OCI-LY1 (cell line): Measurements from ENCODE around the gene TBC1D2B.
"Not testable (repeated sequence)": the region's sequence is repeated elsewhere in the genome, so short reads cannot be mapped to it uniquely, and the experiment has no call there.

Experiments
- H2AFZ ChIP-seq: fragments of 200-600 bp; sonication (generic), shearing (Covaris generic); 2 replicates; pipeline ENCODE4 v1.6.0; 2014; ENCODE audit warnings: antibody characterized with exemption, mild to moderate bottlenecking, low read length
- H3F3A ChIP-seq: fragments of 200-600 bp; sonication (generic), shearing (Covaris generic); 2 replicates; pipeline ENCODE4 v1.6.0; 2014; ENCODE audit warnings: mild to moderate bottlenecking, antibody characterized with exemption, low read length, moderate library complexity; ENCODE audit not compliant: insufficient read depth
- H3K27ac ChIP-seq: fragments of 200-600 bp; sonication (generic); 2 replicates; pipeline ENCODE4 v1.5.1; 2014; ENCODE audit warnings: low read length, mixed run types, mild to moderate bottlenecking, low read depth; ENCODE audit not compliant: poor library complexity, severe bottlenecking
- H3K27me3 ChIP-seq: fragments of 200-600 bp; sonication (generic); 2 replicates; pipeline ENCODE4 v1.6.0; 2014; ENCODE audit warnings: antibody characterized with exemption, mild to moderate bottlenecking, low read length, moderate library complexity; ENCODE audit not compliant: insufficient read depth
- H3K36me3 ChIP-seq: fragments of 200-600 bp; sonication (generic); 2 replicates; pipeline ENCODE4 v1.6.1; 2014; ENCODE audit warnings: mild to moderate bottlenecking, antibody characterized with exemption, low read length, moderate library complexity, mixed read lengths; ENCODE audit not compliant: insufficient read depth
- H3K4me1 ChIP-seq: fragments of 200-600 bp; sonication (generic); 2 replicates; pipeline ENCODE4 v1.5.1; 2014; ENCODE audit warnings: mild to moderate bottlenecking, low read length, moderate library complexity; ENCODE audit not compliant: insufficient read depth, severe bottlenecking
- H3K4me2 ChIP-seq: fragments of 200-600 bp; sonication (generic), shearing (Covaris generic); 2 replicates; pipeline ENCODE4 v1.6.1; 2014; ENCODE audit warnings: low read length
- H3K4me3 ChIP-seq: fragments of 200-600 bp; sonication (generic); 2 replicates; pipeline ENCODE4 v1.5.1; 2014; ENCODE audit warnings: low read length, low read depth, mild to moderate bottlenecking, mixed read lengths; ENCODE audit not compliant: poor library complexity, severe bottlenecking
- H3K79me2 ChIP-seq: fragments of 200-600 bp; shearing (Covaris generic); 2 replicates; pipeline ENCODE4 v1.6.1; 2016; ENCODE audit warnings: mixed run types, low read length, mixed read lengths; ENCODE audit not compliant: insufficient read depth
- H3K9ac ChIP-seq: fragments of 200-600 bp; sonication (generic), shearing (Covaris generic); 2 replicates; pipeline ENCODE4 v1.6.1; 2014; ENCODE audit warnings: mild to moderate bottlenecking, low read length, mixed read lengths
- H3K9me2 ChIP-seq: fragments of 200-600 bp; sonication (generic), shearing (Covaris generic); 2 replicates; pipeline ENCODE4 v1.6.1; 2014; ENCODE audit warnings: low read depth, mild to moderate bottlenecking, low read length, mixed read lengths
- H3K9me3 ChIP-seq: fragments of 200-600 bp; shearing (Covaris generic); 2 replicates; pipeline ENCODE4 v1.6.1; 2014; ENCODE audit warnings: low read length, mixed read lengths
- H4K20me1 ChIP-seq: fragments of 200-600 bp; sonication (generic), shearing (Covaris generic); 2 replicates; pipeline ENCODE4 v1.6.0; 2016; ENCODE audit warnings: mild to moderate bottlenecking, low read length; ENCODE audit not compliant: insufficient read depth
- TF ChIP-seq, protein P1 (sequence below): fragments of 200-600 bp; sonication (generic), shearing (Covaris generic); IDR thresholded peaks from 2 replicates; pipeline ENCODE4 v1.5.1; 2017; ENCODE audit warnings: mild to moderate bottlenecking, antibody characterized with exemption, low read length, moderate library complexity, mixed read lengths

TBC1D2B gene

DNA sequence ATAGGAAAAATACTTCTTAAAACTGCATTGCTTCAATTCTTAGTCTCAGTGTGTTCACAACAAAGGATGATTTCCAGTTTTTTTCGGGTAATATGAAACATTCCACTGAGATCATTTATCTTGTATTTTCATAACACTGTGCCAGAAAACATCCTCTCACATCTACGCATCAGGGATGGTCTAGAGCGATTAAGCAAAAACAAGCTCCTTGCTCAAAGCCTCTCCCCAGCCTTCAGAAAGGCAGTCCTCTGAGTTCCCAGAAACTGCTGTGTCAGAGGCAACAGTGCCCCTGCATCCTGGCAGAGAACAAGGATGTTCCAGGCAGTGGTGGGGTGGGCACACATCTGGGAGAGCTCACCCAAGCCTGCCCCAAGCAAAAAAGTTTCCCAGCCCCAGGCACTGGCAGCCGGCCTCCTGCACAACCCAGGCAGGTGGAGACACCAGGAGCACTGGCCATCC lies 80.8 kb downstream of the TBC1D2B start:
- H3K36me3 ChIP-seq = peaks cover 35% of the 10 kb centered on the region
- not testable (repeated sequence) for H3K9me2 ChIP-seq, H3K79me2 ChIP-seq, H2AFZ ChIP-seq, H3K9me3 ChIP-seq, H4K20me1 ChIP-seq, H3K27ac ChIP-seq, H3F3A ChIP-seq, H3K27me3 ChIP-seq, H3K4me2 ChIP-seq, H3K9ac ChIP-seq, H3K4me3 ChIP-seq
- H3K4me1 ChIP-seq = peaks cover 19% of the 10 kb centered on the region

DNA sequence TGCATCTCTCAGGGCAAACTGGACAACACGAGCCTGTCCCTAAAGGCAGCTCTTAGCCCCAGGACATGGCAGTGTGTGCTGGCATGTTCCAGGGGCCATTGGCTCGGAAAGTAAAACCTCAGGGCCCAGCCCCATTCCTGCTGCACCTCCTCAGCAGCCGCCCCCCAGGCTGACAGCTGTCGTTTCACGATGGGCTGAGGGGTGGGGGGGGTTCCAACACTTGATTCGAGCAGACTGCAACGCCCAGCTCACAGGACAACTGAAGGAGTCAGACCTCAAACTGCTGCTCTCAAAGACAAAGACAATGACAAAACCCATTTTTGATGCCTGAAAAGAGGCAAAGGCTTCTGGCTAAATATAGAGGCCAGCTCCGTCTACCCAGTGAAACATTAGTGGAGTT lies 81.3 kb downstream of the TBC1D2B start:
- H3K9me2 ChIP-seq, H3K9me3 ChIP-seq, H3K4me2 ChIP-seq, H2AFZ ChIP-seq, H3K79me2 ChIP-seq, H3F3A ChIP-seq, H3K27ac ChIP-seq, H3K27me3 ChIP-seq, H3K9ac ChIP-seq, H3K4me3 ChIP-seq, H4K20me1 ChIP-seq: not testable (repeated sequence)
- Histone ChIP-seq H3K36me3 (peaks cover 30% of the 10 kb centered on the region), H3K4me1 (peaks cover 19% of the 10 kb centered on the region)

DNA sequence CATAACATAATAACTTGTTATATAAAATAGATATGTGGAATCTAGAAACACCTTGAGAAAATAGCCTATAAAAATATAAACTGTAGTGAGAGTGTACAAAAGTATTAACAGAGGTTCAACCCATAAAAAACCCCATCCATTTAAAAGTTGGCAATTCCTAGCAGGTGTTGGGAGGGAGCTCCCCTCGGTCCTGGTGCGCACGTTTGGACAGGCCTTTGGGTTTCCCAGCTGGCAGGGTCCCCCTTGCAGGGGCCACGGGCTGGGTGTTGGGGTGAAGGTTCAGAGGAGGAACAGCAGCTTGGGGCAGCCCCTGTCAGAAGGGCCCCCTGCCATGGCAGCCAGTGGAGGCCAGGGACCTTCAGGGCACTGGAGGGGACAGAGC lies 82.0 kb downstream of the TBC1D2B start:
- not testable (repeated sequence) for H3F3A ChIP-seq, H3K9ac ChIP-seq, H3K4me2 ChIP-seq, H3K27me3 ChIP-seq, H3K4me3 ChIP-seq, H3K9me3 ChIP-seq, H3K9me2 ChIP-seq, H4K20me1 ChIP-seq, H2AFZ ChIP-seq, H3K79me2 ChIP-seq
- Histone ChIP-seq H3K4me1 (peaks cover 22% of the 10 kb centered on the region), H3K36me3 (peaks cover 23% of the 10 kb centered on the region), H3K27ac (peak overlapping the region; percentile 83)

DNA sequence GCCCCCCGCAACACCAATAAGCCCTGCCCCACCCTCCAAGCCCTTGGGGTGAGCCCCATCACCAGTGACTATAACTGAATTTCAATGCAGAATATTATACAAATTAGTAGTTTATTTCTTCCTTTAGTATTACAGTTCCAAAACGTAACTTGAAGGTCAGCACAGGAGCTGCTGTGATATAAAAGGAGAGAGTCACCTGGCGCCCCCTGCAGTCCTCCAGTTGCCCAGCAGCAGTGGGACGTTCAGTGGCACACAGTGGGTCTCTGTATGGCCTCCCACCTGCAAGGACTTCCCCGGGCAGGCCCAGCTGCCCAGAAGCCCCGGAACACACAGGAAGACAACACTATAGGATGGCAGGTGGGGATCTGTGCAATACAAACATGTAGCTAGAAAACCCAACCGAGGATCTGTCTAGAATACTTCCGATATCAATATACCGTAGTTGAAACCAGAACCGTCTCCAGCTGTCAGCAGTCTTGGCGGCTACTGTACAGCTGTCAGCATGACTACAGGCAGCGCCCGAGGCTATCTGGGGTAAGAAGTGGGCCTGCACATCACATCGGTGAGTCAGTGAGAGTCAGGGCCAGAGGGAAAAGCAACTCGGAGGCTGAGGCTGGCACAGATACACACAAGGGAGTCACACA lies 82.5 kb downstream of the TBC1D2B start:
- H3K4me1 ChIP-seq = peaks cover 23% of the 10 kb centered on the region
- not testable (repeated sequence) for H3K9me3 ChIP-seq, H3K9ac ChIP-seq, H3K9me2 ChIP-seq, H3K27me3 ChIP-seq, H3K4me2 ChIP-seq, H3K79me2 ChIP-seq, H4K20me1 ChIP-seq, H3F3A ChIP-seq, H2AFZ ChIP-seq, H3K4me3 ChIP-seq
- TF ChIP-seq, protein P1, sequence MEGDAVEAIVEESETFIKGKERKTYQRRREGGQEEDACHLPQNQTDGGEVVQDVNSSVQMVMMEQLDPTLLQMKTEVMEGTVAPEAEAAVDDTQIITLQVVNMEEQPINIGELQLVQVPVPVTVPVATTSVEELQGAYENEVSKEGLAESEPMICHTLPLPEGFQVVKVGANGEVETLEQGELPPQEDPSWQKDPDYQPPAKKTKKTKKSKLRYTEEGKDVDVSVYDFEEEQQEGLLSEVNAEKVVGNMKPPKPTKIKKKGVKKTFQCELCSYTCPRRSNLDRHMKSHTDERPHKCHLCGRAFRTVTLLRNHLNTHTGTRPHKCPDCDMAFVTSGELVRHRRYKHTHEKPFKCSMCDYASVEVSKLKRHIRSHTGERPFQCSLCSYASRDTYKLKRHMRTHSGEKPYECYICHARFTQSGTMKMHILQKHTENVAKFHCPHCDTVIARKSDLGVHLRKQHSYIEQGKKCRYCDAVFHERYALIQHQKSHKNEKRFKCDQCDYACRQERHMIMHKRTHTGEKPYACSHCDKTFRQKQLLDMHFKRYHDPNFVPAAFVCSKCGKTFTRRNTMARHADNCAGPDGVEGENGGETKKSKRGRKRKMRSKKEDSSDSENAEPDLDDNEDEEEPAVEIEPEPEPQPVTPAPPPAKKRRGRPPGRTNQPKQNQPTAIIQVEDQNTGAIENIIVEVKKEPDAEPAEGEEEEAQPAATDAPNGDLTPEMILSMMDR = peak; percentile 47
- H3K27ac ChIP-seq = peak overlapping the region; percentile 83
- H3K36me3 ChIP-seq = peaks cover 20% of the 10 kb centered on the region

DNA sequence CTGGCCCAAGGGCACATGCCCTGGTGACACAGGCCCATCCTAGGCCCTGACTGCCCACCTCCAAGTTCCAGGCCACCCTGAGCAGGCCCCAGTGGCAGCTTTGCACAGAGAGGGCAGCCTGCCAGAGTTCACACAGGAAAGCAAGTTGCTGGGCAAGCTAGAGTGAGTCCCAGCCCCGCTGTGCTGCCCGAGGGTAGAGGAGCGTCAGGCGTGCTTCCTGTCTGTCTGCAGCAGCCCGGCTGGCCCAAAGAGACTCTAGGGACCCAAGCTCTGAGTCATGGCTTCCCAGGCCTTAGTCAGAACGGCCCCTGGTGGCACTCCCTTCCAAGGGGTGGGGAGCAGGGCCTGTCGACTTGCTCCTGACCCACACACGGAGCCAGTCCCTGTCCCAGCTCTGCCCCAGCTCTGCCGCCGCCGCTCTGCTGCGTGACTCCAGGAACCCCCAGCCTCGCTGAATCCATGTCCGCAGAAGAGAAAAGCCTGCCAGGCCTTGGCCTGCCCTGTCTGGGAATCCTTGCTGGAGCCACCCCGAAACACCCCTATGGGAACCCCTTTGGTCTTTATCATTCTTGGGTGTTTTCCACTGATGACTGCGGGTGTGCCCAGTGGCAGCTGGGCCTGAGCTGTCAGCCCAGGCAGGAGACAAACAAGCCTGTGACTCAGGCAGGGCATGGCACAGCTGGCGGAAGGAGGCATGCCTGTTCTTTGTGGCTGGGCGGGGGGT lies 83.4 kb downstream of the TBC1D2B start:
- not testable (repeated sequence) for H3K4me3 ChIP-seq, H3K79me2 ChIP-seq, H3K9me2 ChIP-seq, H3K9me3 ChIP-seq, H2AFZ ChIP-seq, H3F3A ChIP-seq, H4K20me1 ChIP-seq, H3K9ac ChIP-seq, H3K27me3 ChIP-seq
- Histone ChIP-seq H3K4me2 (peak overlapping the region; percentile 26; the same call in 1 of the 2 replicates), H3K4me1 (peaks cover 23% of the 10 kb centered on the region), H3K27ac (peak overlapping the region; percentile 83), H3K36me3 (peaks cover 20% of the 10 kb centered on the region)
